ENCODE results near the gene DIP2C. TPM values are rescaled to one million over a fixed set of nuclear protein-coding genes. Genes with fewer than 3 reads are reported as not detected.
"Not testable (repeated sequence)": the region's sequence is repeated elsewhere in the genome, so short reads cannot be mapped to it uniquely, and the experiment has no call there.

DIP2C gene
- total and polyA plus RNA-seq, 2 donors from 2014 or later: 6.2 to 22.6 TPM

DNA sequence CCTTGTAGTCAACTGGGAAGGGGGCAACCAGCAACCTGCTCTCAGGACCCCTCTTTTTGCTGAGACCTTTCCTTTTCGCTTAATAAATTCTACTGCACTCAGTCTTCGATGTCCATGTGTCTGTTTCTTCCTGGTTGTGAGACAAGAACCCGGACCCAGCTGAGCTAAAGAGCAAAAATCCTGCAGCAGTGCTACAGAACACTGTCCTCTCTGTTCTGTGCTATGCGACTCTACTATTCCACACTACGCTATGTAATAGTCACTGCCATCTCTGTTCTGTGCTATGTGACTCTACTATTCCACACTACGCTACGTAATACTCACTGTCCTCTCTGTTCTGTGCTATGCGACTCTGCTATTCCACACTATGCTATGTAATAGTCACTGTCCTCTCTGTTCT lies 34.3 kb downstream of the DIP2C start:
- no peak for FAIRE-seq
- Histone ChIP-seq H3K36me3 (ENCODE audit: control insufficient read depth in 2 of 3, insufficient read depth in 3 of 3, low read length in 3 of 3) (no peaks in the 10 kb centered on the region), H3K27ac (ENCODE audit: low read depth in 2 of 2, low read length in 2 of 2) (no peak overlapping the region), H3K4me1 (ENCODE audit: control insufficient read depth in 2 of 3, insufficient read depth in 2 of 3, low read depth in 1 of 3, low read length in 3 of 3) (peaks cover 0 to 34% (median 24%) of the 10 kb centered on the region in 3 donors), H3K9ac (ENCODE audit: low read length in 3 of 3) (no peak overlapping the region), H3K9me3 (ENCODE audit: control insufficient read depth in 2 of 3, insufficient read depth in 1 of 3, low read length in 3 of 3) (no peaks in the 10 kb centered on the region), H3K27me3 (ENCODE audit: control insufficient read depth, insufficient read depth, low read length) (no peaks in the 10 kb centered on the region), H3K4me3 (ENCODE audit: low read length in 3 of 3) (no peak overlapping the region)
- DNase-seq: no peak
- TF ChIP-seq, protein P1, sequence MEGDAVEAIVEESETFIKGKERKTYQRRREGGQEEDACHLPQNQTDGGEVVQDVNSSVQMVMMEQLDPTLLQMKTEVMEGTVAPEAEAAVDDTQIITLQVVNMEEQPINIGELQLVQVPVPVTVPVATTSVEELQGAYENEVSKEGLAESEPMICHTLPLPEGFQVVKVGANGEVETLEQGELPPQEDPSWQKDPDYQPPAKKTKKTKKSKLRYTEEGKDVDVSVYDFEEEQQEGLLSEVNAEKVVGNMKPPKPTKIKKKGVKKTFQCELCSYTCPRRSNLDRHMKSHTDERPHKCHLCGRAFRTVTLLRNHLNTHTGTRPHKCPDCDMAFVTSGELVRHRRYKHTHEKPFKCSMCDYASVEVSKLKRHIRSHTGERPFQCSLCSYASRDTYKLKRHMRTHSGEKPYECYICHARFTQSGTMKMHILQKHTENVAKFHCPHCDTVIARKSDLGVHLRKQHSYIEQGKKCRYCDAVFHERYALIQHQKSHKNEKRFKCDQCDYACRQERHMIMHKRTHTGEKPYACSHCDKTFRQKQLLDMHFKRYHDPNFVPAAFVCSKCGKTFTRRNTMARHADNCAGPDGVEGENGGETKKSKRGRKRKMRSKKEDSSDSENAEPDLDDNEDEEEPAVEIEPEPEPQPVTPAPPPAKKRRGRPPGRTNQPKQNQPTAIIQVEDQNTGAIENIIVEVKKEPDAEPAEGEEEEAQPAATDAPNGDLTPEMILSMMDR (IDR thresholded peaks at IDR 0.05; ENCODE audit: borderline replicate concordance, extremely low read depth, insufficient read depth): no peak
- intact Hi-C loops (cut with DNase I): no loop called here

DNA sequence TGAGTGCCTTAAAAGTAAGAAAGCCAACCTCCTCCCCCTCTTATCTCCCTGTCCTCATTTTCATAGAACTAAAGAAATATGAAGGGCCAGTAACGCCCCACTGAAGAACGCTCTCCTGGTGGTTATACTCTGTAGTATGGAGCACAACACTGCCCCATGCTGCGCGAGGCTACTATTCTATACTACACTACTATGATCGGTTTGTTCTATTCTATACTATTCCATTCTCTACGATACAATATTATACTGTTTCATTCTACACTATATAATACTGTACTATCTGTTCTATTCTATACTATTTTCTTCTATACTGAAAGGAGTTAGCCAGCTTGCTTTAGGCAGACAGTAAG lies 34.8 kb downstream of the DIP2C start:
- DNase-seq: no peak
- TF ChIP-seq, protein P1 (IDR thresholded peaks at IDR 0.05; ENCODE audit: borderline replicate concordance, extremely low read depth, insufficient read depth): no peak
- no peaks in the 10 kb centered on the region for H3K36me3 ChIP-seq (ENCODE audit: control insufficient read depth in 2 of 3, insufficient read depth in 3 of 3, low read length in 3 of 3)
- intact Hi-C loops (cut with DNase I): no loop called here
- H3K27ac ChIP-seq (ENCODE audit: low read depth in 2 of 2, low read length in 2 of 2): no peak overlapping the region
- H3K4me3 ChIP-seq (ENCODE audit: low read length in 3 of 3): no peak overlapping the region
- FAIRE-seq: no peak
- no peak overlapping the region for H3K9ac ChIP-seq (ENCODE audit: low read length in 3 of 3)
- peaks cover 0 to 31% (median 26%) of the 10 kb centered on the region in 3 donors for H3K4me1 ChIP-seq (ENCODE audit: control insufficient read depth in 2 of 3, insufficient read depth in 2 of 3, low read depth in 1 of 3, low read length in 3 of 3)
- H3K27me3 ChIP-seq (ENCODE audit: control insufficient read depth, insufficient read depth, low read length): no peaks in the 10 kb centered on the region
- H3K9me3 ChIP-seq (ENCODE audit: control insufficient read depth in 2 of 3, insufficient read depth in 1 of 3, low read length in 3 of 3): no peaks in the 10 kb centered on the region

DNA sequence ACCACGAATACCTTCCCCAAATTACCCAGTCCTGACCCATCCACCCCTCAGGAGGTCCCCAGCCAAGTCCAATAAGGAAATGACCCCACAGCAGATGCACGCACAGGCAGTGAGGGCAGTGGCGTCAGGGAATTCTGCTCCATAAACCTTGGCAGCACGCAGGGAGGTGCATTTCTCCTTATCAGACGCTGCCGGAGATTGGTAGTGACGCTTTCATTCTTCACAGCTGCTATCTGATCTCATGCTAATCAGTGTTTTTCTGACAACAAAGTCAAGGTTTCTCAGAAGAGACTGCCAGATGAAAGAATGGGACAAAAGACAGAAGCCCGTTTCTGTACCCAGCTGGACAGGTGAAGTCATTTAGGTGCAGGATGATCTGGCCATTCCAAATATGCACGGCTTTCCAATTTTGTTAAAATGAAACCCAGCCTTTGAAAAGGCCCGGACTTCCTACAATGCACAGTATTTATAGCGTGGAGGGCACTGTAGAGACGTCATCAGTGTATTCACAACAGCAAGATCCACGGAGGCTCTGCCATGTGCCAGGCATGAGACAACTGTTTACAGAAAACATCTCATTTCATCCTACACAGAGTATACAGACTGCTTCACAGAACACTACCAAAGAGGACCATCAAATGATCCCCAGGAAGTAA lies 35.3 kb downstream of the DIP2C start:
- Histone ChIP-seq H3K4me3 (ENCODE audit: low read length in 3 of 3) (no peak overlapping the region), H3K4me1 (ENCODE audit: control insufficient read depth in 2 of 3, insufficient read depth in 2 of 3, low read depth in 1 of 3, low read length in 3 of 3) (peaks cover 0 to 26% (median 21%) of the 10 kb centered on the region in 3 donors), H3K9ac (ENCODE audit: low read length in 3 of 3) (no peak overlapping the region), H3K36me3 (ENCODE audit: control insufficient read depth in 2 of 3, insufficient read depth in 3 of 3, low read length in 3 of 3) (no peaks in the 10 kb centered on the region), H3K9me3 (ENCODE audit: control insufficient read depth in 2 of 3, insufficient read depth in 1 of 3, low read length in 3 of 3) (no peaks in the 10 kb centered on the region), H3K27me3 (ENCODE audit: control insufficient read depth, insufficient read depth, low read length) (no peaks in the 10 kb centered on the region), H3K27ac (ENCODE audit: low read depth in 2 of 2, low read length in 2 of 2) (no peak overlapping the region)
- peak in 1 of 5 donors; percentile 50 for DNase-seq
- intact Hi-C loops (cut with DNase I): no loop called here
- no peak for FAIRE-seq
- TF ChIP-seq, protein P1 (IDR thresholded peaks at IDR 0.05; ENCODE audit: borderline replicate concordance, extremely low read depth, insufficient read depth): no peak

DNA sequence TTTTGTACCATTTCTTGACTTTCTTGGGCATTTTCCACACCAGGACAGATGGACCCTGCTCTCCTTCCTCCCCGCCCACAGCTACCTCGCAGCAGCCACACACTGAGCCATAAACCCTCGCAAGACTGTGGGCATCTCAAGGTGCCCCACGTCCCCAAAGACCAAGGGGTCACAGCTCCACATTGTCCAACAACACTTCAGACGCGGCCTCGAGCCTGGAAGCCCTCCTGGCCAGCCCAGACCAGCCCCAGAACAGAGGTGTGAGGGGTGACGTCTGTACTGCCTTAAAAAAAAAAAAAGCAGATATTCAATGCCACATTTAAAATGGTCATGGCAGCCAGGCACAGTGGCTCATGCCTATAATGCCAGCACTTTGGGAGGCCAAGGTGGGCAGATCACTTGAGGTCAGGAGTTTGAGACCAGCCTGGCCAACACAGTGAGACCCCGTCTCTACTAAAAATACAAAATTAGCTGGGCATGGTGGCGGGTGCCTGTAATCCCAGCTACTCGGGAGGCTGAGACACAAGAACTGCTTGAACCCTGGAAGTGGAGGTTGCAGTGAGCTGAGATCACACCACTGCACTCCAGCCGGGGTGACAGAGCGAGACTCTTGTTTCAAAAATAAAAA lies 36.5 kb downstream of the DIP2C start:
- FAIRE-seq; H3K4me3 ChIP-seq (ENCODE audit: low read length in 3 of 3); intact Hi-C loops (cut with DNase I); H3K9ac ChIP-seq (ENCODE audit: low read length in 3 of 3); H3K27me3 ChIP-seq (ENCODE audit: control insufficient read depth, insufficient read depth, low read length); H3K9me3 ChIP-seq (ENCODE audit: control insufficient read depth in 2 of 3, insufficient read depth in 1 of 3, low read length in 3 of 3); H3K36me3 ChIP-seq (ENCODE audit: control insufficient read depth in 2 of 3, insufficient read depth in 3 of 3, low read length in 3 of 3); DNase-seq: not testable (repeated sequence)
- peaks cover 0 to 21% (median 16%) of the 10 kb centered on the region in 3 donors for H3K4me1 ChIP-seq (ENCODE audit: control insufficient read depth in 2 of 3, insufficient read depth in 2 of 3, low read depth in 1 of 3, low read length in 3 of 3)
- peak overlapping the region in 1 of 2 donors; percentile 14 for H3K27ac ChIP-seq (ENCODE audit: low read depth in 2 of 2, low read length in 2 of 2)

All from kidney (tissue), 14 donors.